Skeletal muscle tissue (tissue), 4 donors: ENCODE data around the gene SQSTM1. TPM values are rescaled to one million over a fixed set of nuclear protein-coding genes. Genes with fewer than 3 reads are reported as not detected.
"Not testable (repeated sequence)": the region's sequence is repeated elsewhere in the genome, so short reads cannot be mapped to it uniquely, and the experiment has no call there.

Experiments used
- H3K27ac ChIP-seq: one replicate; pipeline ENCODE4 v1.7.0; 2013; ENCODE audit warnings: mild to moderate bottlenecking, low read depth, low read length, inconsistent platforms
- H3K27me3 ChIP-seq, 3 donors: one replicate each; pipeline ENCODE4 v1.7.0; 2013; ENCODE audit warnings: low read length in 3 of 3; ENCODE audit not compliant: control insufficient read depth in 3 of 3, insufficient read depth in 3 of 3
- H3K36me3 ChIP-seq, 3 donors: one replicate each; pipeline ENCODE4 v1.7.0; 2013; ENCODE audit warnings: low read length in 3 of 3; ENCODE audit not compliant: control insufficient read depth in 3 of 3, insufficient read depth in 3 of 3
- H3K4me1 ChIP-seq, 3 donors: one replicate each; pipeline ENCODE4 v1.7.0; 2013; ENCODE audit warnings: low read length in 3 of 3, mild to moderate bottlenecking in 3 of 3; ENCODE audit not compliant: control insufficient read depth in 3 of 3, insufficient read depth in 3 of 3
- H3K4me3 ChIP-seq, 3 donors: one replicate each; pipeline ENCODE4 v1.7.0; 2013; ENCODE audit warnings: low read length in 3 of 3
- H3K9ac ChIP-seq, 3 donors: one replicate each; pipeline ENCODE4 v1.7.0; 2013; ENCODE audit warnings: low read length in 3 of 3, mild to moderate bottlenecking in 3 of 3, moderate library complexity in 2 of 3, low read depth in 1 of 3
- H3K9me3 ChIP-seq, 3 donors: one replicate each; pipeline ENCODE4 v1.7.0; 2013; ENCODE audit warnings: low read length in 3 of 3; ENCODE audit not compliant: control insufficient read depth in 3 of 3
- total RNA-seq: library from RNA; depleted of rRNA; stranded (reverse); fragments of >200 nt; gene quantifications from one replicate; pipeline ENCODE4 v1.2.3, GENCODE V29; 2014
- donor health status: Osteomylitis.

Gene SQSTM1
- total RNA-seq, 1 donor from 2014 or later = 54.8 TPM

DNA sequence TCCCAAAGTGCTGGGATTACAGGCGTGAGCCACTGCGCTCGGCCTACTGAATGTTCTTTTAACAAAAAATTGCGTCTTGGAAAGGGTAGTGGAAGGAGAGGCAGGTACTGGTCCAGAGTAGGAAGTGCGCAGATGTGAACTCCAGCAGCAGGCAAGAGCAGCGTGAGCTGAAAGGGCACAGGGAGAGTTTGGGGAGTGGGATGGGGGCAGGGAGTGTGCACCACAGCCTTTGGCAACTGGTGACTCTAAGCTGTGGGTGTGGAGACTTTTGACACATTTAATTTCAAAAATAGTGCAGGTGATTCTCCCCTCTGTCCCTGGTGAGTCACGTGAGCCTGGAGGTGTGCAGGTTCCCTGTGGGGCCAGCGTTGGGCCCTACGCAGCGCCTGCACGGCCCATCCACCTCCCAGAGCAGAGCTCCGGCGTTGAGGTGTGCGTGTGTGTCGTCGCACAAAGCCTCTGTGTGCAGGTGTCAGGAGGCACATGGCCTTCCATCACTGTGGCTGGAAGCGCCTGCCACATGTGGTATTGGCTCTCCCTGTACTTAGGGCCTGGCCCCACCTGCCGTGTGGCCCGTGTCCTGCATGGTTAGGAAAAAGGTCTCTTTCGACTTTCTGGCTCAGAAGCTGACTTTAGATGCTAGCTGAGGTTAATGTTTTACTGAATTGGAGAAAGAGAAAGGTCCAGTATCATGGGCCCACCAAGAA, 11.5 kb downstream of the SQSTM1 start:
- Histone ChIP-seq H3K4me3 (no peak overlapping the region), H3K4me1 (peaks cover 2 to 41% (median 30%) of the 10 kb centered on the region in 3 donors), H3K36me3 (peaks cover 70 to 76% (median 73%) of the 10 kb centered on the region in 3 donors), H3K9ac (peak overlapping the region in 1 of 3 donors; percentile 16), H3K9me3 (no peaks in the 10 kb centered on the region), H3K27me3 (no peaks in the 10 kb centered on the region), H3K27ac (peak overlapping the region; percentile 25)

DNA sequence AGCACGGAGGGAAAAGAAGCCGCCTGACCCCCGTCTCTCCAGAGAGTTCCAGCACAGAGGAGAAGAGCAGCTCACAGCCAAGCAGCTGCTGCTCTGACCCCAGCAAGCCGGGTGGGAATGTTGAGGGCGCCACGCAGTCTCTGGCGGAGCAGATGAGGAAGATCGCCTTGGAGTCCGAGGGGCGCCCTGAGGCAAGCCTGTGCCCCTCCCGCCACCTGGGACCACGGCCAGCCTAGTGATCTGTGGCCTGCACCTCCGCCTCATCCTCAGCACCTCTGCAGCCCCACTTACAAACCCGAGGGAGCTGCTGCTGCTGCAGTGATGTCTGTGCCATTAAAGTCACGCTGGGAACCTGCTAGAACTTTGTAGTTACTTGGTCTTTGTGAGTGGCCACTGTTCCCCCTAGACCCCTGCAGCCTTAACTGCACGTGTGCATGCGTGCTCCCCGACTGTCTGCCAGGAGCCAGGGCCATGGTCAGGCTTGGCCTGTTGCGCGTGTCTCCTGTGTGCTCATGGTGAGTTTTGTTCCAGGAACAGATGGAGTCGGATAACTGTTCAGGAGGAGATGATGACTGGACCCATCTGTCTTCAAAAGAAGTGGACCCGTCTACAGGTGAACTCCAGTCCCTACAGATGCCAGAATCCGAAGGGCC, 12.5 kb downstream of the SQSTM1 start:
- H3K36me3 ChIP-seq = peaks cover 73 to 78% (median 75%) of the 10 kb centered on the region in 3 donors
- no peak overlapping the region for H3K27ac ChIP-seq
- H3K27me3 ChIP-seq = no peaks in the 10 kb centered on the region
- no peaks in the 10 kb centered on the region for H3K9me3 ChIP-seq
- peak overlapping the region in 1 of 3 donors; percentile 57 for H3K9ac ChIP-seq
- no peak overlapping the region for H3K4me3 ChIP-seq
- H3K4me1 ChIP-seq = peaks cover 2 to 46% (median 35%) of the 10 kb centered on the region in 3 donors

DNA sequence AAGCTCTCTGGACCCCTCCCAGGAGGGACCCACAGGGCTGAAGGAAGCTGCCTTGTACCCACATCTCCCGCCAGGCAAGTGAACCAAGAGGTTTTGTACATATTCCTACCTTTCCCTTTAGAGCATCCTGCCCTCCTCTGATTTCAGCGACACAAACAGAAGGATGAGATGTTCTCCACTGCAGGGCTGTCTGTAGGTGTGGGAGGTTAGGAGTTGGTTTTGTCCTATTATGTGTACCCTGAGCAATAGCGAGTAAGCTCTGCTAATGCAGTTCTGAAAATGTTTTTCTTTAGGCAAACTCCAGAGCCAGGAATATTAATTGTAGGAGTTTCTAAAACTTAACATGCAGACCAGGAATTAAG, 13.0 kb downstream of the SQSTM1 start:
- Histone ChIP-seq H3K27me3 (no peaks in the 10 kb centered on the region), H3K9ac (no peak overlapping the region), H3K27ac (no peak overlapping the region), H3K4me3 (no peak overlapping the region), H3K9me3 (no peaks in the 10 kb centered on the region), H3K4me1 (peaks cover 2 to 52% (median 37%) of the 10 kb centered on the region in 3 donors), H3K36me3 (peaks cover 72 to 80% (median 74%) of the 10 kb centered on the region in 3 donors)

DNA sequence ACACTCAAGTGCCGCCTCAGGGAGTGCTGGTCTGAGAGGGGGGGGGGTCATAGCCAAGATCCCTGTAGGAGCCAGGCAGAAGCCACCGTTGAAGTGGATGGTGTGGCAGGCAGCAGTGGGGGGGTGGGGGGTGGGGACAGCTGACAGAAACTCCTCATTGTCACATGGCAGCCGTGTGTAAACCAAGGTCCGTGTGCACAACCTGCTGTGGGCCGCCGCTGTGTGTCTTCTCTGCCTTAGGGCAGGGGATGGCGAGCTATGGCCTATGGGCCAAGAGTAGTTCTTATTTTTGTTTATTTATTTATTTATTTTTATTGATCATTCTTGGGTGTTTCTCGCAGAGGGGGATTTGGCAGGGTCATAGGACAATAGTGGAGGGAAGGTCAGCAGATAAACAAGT, 13.4 kb downstream of the SQSTM1 start:
- Histone ChIP-seq H3K27me3 (no peaks in the 10 kb centered on the region), H3K27ac (no peak overlapping the region), H3K4me3 (no peak overlapping the region), H3K9ac (no peak overlapping the region), H3K4me1 (peaks cover 3 to 52% (median 36%) of the 10 kb centered on the region in 3 donors), H3K9me3 (no peaks in the 10 kb centered on the region), H3K36me3 (peaks cover 67 to 76% (median 70%) of the 10 kb centered on the region in 3 donors)

DNA sequence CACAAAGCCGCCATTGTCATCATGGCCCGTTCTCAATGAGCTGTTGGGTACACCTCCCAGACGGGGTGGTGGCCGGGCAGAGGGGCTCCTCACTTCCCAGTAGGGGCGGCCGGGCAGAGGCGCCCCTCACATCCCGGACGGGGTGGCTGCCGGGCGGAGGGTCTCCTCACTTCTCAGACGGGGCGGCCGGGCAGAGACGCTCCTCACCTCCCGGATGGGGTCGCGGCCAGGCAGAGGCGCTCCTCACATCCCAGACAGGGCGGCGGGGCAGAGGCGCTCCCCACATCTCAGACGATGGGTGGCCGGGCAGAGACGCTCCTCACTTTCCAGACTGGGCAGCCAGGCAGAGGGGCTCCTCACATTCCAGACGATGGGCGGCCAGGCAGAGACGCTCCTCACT, 14.2 kb downstream of the SQSTM1 start:
- Histone ChIP-seq H3K4me1 (peaks cover 10 to 58% (median 44%) of the 10 kb centered on the region in 3 donors), H3K36me3 (peaks cover 61 to 71% (median 64%) of the 10 kb centered on the region in 3 donors)
- not testable (repeated sequence) for H3K9me3 ChIP-seq, H3K4me3 ChIP-seq, H3K27me3 ChIP-seq, H3K27ac ChIP-seq, H3K9ac ChIP-seq

DNA sequence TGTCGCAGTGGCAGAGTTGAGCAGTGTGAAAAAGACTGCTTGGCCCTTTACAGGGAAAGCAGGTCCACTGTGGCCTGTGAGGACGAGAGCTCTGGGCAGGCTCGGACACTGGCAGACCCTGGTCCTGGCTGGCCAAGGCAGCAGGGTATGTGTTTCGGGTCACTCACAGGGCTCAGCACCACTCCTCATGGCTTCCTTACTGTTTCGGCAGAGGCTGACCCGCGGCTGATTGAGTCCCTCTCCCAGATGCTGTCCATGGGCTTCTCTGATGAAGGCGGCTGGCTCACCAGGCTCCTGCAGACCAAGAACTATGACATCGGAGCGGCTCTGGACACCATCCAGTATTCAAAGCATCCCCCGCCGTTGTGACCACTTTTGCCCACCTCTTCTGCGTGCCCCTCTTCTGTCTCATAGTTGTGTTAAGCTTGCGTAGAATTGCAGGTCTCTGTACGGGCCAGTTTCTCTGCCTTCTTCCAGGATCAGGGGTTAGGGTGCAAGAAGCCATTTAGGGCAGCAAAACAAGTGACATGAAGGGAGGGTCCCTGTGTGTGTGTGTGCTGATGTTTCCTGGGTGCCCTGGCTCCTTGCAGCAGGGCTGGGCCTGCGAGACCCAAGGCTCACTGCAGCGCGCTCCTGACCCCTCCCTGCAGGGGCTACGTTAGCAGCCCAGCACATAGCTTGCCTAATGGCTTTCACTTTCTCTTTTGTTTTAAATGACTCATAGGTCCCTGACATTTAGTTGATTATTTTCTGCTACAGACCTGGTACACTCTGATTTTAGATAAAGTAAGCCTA, 15.7 kb downstream of the SQSTM1 start:
- peak overlapping the region in 1 of 3 donors; percentile 22 for H3K4me3 ChIP-seq
- H3K9me3 ChIP-seq = no peaks in the 10 kb centered on the region
- H3K4me1 ChIP-seq = peaks cover 20 to 65% (median 55%) of the 10 kb centered on the region in 3 donors
- peak overlapping the region in 1 of 3 donors; percentile 33 for H3K9ac ChIP-seq
- peaks cover 54 to 63% (median 55%) of the 10 kb centered on the region in 3 donors for H3K36me3 ChIP-seq
- H3K27me3 ChIP-seq = no peaks in the 10 kb centered on the region
- peak overlapping the region; percentile 45 for H3K27ac ChIP-seq

DNA sequence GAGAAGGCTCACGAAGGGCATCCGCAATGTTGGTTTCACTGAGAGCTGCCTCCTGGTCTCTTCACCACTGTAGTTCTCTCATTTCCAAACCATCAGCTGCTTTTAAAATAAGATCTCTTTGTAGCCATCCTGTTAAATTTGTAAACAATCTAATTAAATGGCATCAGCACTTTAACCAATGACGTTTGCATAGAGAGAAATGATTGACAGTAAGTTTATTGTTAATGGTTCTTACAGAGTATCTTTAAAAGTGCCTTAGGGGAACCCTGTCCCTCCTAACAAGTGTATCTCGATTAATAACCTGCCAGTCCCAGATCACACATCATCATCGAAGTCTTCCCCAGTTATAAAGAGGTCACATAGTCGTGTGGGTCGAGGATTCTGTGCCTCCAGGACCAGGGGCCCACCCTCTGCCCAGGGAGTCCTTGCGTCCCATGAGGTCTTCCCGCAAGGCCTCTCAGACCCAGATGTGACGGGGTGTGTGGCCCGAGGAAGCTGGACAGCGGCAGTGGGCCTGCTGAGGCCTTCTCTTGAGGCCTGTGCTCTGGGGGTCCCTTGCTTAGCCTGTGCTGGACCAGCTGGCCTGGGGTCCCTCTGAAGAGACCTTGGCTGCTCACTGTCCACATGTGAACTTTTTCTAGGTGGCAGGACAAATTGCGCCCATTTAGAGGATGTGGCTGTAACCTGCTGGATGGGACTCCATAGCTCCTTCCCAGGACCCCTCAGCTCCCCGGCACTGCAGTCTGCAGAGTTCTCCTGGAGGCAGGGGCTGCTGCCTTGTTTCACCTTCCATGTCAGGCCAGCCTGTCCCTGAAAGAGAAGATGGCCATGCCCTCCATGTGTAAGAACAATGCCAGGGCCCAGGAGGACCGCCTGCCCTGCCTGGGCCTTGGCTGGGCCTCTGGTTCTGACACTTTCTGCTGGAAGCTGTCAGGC, 16.6 kb downstream of the SQSTM1 start:
- Histone ChIP-seq H3K27me3 (no peaks in the 10 kb centered on the region), H3K4me3 (no peak overlapping the region), H3K4me1 (peaks cover 17 to 64% (median 51%) of the 10 kb centered on the region in 3 donors), H3K9ac (peak overlapping the region in 2 of 3 donors; percentile 20 to 45), H3K27ac (peak overlapping the region; percentile 45), H3K36me3 (peaks cover 50 to 58% (median 55%) of the 10 kb centered on the region in 3 donors), H3K9me3 (no peaks in the 10 kb centered on the region)

DNA sequence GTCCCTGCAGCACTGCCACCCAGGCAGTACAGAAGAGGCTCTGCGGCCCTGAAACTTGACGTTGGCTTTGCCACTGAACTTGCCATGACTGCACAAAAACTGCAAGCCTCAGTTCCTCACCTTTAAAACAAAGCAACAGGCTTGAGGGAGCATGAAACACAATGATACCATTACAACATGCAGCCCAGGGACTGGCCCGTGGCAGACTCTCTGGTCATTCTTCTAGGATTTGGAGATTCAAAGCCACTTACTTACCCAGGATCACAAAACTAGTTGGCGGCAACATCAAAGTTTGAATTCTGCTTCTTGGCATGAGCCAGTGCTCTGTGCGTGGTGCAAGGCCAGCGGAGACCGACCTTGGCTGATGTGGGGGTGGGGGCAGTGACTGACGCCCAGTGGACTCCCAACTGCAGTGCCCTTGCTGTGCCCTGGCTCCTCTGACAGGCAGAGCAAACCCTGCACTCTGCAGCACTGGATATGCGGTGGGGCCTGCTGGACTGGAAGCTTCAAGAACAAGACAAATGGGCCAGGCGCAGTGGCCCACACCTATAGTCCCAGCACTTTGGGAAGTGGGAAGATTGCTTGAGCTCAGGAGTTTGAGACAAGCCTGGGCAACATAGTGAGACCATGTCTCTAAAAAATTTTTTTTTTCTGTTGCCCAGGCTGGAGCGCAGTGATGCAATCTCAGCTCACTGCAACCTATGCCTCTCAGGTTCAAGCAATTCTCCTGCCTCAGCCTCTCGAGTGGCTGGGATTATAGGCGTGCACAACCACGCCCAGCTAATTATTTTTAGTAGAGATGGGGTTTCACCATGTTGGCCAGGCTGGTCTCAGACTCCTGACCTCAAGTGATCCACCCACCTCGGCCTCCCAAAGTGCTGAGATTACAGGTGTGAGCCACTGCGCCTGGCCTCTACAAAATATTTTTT, 18.9 kb downstream of the SQSTM1 start:
- Histone ChIP-seq H3K4me3 (peak overlapping the region in 2 of 3 donors; percentile 19 to 41), H3K9me3 (no peaks in the 10 kb centered on the region), H3K36me3 (peaks cover 37 to 48% (median 46%) of the 10 kb centered on the region in 3 donors), H3K4me1 (peaks cover 17 to 55% (median 44%) of the 10 kb centered on the region in 3 donors), H3K27ac (peak overlapping the region; percentile 62), H3K9ac (peak overlapping the region; percentile 32 to 77 (median 57)), H3K27me3 (no peaks in the 10 kb centered on the region)
